Epidermal melanocyte (primary cell): Measurements from ENCODE around the gene CYB561.
A peak's percentile ranks its signal among the peaks of the same experiment; 100 is the strongest.

Experiments used
- DNase-seq: peaks from one replicate; pipeline ENCODE4 v3.0.0; 2011; ENCODE audit warnings: low spot score; ENCODE audit not compliant: insufficient read length

CYB561 gene

DNA sequence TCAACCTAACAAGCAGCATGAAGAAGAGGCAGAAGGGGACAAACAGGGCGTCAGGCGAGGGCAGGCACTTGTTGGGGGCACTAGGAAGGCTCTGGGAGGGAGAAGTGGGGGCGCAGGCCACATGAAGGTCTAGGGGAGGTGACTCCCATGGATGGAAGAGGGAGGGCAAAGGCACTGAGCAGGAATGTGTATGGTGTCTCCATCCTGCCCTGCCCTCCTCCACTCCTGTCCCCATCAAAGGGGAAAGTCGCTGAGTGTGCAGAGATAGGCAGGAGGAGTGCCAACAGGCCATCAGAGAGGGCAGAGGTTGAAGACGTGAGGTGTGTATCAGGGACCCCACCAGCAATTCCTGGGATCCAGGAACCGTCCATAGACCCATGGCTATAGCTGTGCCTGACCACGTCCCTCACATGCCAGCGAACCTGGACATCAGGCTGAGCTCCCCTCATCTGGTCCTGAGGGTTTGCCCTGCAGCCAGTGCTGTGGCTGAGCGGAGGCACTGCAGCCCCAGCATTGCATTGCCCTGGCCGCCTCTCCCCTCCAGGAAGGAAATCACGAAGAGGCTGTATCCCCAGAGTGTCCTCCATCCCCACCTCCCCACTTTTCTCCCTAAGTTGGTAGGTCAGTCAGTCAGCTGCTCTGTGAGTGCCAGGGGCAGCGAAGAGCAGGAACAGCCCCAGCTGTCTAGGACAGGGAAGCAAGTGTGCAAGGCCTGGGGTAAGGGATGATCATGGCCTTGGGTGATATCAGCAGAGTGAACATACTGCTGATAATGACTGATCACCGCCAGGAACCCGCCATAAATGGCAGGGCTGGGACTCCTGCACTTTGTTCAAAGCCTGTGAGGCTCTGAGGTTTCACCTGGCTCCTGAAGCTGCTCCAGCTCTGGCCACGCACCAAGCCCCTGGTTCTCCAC, 6.2 kb upstream of the CYB561 start:
- no peak for DNase-seq

- DNase-seq = no peak
Measured at GRCh38 chr17:63451150-63451549, 5.0 kb upstream of the CYB561 start.

GRCh38 chr17:63450551-63450950, 4.4 kb upstream of the CYB561 start:
- no peak for DNase-seq

DNA sequence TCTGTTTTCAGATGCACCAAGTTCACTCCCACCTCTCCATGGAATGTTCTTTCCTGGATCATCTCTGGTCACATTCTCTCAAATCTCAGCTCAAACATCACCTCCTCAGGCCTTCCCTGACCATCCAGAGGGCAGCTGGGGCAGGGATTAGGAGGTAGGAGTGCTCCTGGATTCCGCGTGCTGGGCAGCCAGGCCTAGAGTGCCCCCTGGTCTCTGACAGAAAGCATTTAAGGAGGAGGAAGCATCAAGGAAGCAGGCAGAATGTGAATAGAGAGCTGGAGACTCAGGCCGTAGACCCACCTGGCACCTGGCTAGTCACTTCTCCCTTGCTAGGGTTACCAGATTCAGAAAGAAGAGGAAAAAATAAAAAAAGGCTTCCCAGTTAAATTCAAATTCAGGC, 2.5 kb upstream of the CYB561 start:
- DNase-seq = no peak

DNA sequence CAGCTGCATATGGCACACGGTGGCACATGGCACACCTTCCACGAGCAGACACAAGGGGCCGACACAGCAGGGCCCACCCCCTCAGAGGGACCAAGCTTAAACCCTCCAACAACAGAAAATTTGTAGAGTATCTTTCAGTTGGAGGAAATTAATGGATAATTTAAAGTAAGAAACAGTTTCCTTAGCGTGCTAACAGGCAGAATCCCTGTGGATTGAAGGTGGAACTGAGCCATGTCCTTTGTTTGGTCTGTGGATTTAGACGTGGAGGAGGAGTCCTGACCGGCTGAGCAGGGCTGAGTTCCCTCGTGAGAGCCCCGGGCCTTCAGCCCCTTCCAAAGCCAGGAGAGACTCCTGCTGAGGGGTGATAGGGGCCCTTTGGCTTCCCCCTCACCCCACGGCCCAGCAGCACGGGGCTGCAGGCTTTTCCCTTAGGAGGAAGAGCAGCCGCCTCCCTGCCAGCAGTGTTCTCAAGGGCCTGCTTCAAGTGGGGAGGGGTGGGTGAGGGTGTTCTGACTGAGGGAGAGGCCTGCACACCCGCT, 1.4 kb upstream of the CYB561 start:
- DNase-seq = no peak

GRCh38 chr17:63446753-63447470, 806 bp upstream of the CYB561 start:
- peak; percentile 66 for DNase-seq

GRCh38 chr17:63445571-63445953, 544 bp downstream of the CYB561 start:
- no peak for DNase-seq

DNA sequence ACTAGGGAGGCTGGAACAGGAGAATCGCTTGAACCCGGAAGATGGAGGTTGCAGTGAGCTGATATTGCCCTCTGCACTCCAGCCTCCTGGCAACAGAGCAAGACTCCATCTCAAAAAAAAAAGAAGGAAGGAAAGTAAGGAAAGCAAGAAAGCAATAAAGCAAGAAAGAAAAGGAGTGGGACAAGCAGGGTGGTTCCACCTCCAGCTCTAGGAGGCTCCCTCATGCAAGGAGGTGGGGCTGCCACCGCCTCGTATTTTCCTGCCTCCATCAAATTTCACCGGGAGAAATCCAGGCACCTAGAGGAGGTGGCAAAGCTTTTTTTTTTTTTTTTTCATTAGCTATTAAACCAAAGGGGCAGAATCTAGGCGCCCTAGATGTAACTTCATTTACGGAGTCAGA, 1.0 kb downstream of the CYB561 start:
- DNase-seq = no peak

- DNase-seq = no peak
Measured at GRCh38 chr17:63444457-63444856, 1.6 kb downstream of the CYB561 start.

- DNase-seq = no peak
Measured at GRCh38 chr17:63443053-63443452, 3.1 kb downstream of the CYB561 start.

DNA sequence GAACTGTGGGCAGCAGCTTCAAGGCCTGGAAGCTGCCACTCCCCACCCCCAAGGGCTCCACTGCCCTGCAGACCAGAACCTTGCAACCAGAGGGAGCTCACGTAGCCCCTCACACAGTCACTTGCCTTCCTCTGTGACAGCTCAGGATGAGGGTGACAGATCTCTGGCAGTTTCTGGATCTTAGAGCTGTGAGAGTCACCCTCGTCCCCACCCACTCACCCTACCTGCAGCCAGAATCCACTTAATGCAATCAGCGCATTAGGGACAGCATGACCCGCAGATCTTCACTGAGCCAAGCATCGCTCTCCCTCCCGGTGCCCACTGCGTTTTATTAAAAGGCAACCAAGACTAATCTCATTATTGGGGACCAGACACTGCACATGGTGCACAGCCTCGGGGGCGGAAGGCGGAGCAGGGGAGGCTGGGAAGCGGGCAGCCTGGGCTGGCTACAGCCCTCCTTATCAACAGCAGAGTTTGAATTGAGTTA, 3.5 kb downstream of the CYB561 start:
- DNase-seq = no peak

GRCh38 chr17:63442074-63442473, 4.0 kb downstream of the CYB561 start:
- no peak for DNase-seq

DNA sequence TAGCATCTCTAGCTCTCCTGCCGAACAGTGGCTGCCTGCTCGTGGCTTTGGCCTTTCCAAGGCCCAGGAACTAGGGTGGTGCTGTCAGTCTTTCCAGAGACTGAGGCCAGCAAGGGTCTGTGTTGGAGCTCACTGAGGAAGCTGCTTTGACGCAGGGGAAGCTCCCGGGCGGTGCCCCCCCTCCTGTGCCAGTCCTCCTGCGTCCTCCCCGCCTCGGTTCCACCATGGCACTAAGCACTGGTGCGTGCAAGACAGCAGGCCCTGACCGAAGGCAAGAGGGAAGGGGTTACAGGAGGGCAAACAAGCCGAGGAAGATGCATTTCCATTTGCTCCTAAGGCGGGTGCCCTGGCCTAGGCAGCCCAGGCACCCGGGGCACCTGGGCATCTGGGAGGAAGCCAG, 4.5 kb downstream of the CYB561 start:
- no peak for DNase-seq

- no peak for DNase-seq
Measured at GRCh38 chr17:63440770-63441335, 5.3 kb downstream of the CYB561 start.

DNA sequence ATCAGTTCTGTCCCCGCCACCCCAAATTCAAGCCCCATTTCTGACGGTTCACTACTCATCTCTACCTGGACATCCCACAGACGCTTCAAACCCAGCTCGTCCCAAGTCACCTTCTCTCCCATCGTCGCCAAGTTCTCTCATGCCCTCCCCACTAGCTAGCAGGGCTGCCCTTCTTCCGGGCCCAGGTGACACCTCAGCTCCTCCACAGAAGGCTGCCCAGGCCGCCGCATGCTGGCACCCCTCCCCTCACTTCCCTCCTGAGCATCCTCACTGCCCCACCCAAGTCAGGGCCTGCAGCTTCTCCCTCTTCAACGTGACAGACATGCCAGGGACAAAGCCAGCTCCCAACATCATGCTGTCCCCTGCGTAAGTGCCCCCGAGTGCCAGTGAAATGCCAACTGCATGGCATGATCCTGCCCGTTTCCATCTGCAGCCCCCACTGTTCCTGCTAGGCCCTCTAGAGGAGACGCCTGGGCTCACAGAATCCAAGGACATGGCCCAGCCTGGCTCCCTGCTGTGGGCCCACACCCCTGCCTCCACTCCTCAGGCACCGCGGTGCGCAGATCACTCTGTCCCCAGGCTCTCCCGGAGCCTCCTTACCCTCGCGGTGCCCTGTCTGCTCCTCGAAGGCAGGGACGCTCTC, 5.9 kb downstream of the CYB561 start:
- DNase-seq = no peak

GRCh38 chr17:63439687-63440086, 6.4 kb downstream of the CYB561 start:
- peak; percentile 44 for DNase-seq

- no peak for DNase-seq
Measured at GRCh38 chr17:63438092-63439051, 7.7 kb downstream of the CYB561 start.

- DNase-seq = no peak
Measured at GRCh38 chr17:63437287-63438091, 8.6 kb downstream of the CYB561 start.

- DNase-seq = no peak
Measured at GRCh38 chr17:63436523-63437110, 9.5 kb downstream of the CYB561 start.
